Fibroblast of lung (primary cell): Measurements from ENCODE around the gene KCND2.

ENCODE experiments used
- EZH2 ChIP-seq: IDR thresholded peaks from 2 replicates; pipeline ENCODE4 v1.5.1; 2012; ENCODE audit warnings: low read length, control low read depth, mild to moderate bottlenecking; ENCODE audit errors: missing control alignments
- TF ChIP-seq, protein P1 (sequence below), 2 donors: IDR thresholded peaks in 1 of 2; conservative IDR thresholded peaks in 1 of 2; 1 replicate in 1 of 2; 2 replicates in 1 of 2; pipeline ENCODE4 v1.5.1; 2011 to 2012; ENCODE audit warnings: low read length in 2 of 2, control low read depth in 1 of 2, inconsistent platforms in 1 of 2, low read depth in 1 of 2, mild to moderate bottlenecking in 1 of 2

DNA sequence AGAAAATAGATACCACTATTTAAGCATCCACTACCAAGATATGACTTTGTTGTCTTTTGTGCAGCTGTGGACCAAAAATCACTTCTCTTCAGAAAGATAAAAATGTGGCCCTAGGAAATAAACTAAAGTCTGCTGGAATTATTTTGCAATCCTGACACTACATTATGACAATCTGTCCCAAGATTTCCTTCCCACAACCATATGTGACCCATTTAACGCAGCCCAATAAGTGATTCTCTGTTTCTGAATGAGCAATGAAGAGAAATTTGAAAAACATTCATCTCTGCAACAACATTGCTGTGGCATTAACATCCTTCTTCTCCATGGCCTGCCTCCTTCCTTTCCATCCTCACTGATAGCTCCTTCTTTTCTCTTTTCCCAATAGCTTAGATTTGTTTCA, 373.0 kb downstream of the KCND2 start:
- no peak for TF ChIP-seq EZH2
- TF ChIP-seq, protein P1, sequence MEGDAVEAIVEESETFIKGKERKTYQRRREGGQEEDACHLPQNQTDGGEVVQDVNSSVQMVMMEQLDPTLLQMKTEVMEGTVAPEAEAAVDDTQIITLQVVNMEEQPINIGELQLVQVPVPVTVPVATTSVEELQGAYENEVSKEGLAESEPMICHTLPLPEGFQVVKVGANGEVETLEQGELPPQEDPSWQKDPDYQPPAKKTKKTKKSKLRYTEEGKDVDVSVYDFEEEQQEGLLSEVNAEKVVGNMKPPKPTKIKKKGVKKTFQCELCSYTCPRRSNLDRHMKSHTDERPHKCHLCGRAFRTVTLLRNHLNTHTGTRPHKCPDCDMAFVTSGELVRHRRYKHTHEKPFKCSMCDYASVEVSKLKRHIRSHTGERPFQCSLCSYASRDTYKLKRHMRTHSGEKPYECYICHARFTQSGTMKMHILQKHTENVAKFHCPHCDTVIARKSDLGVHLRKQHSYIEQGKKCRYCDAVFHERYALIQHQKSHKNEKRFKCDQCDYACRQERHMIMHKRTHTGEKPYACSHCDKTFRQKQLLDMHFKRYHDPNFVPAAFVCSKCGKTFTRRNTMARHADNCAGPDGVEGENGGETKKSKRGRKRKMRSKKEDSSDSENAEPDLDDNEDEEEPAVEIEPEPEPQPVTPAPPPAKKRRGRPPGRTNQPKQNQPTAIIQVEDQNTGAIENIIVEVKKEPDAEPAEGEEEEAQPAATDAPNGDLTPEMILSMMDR (conservative IDR thresholded peaks at IDR 0.05 in 1 of 2, IDR thresholded peaks at IDR 0.05 in 1 of 2; ENCODE audit: low read depth in 1 of 2, low read length in 2 of 2) = no peak
